ENCODE results near the gene ADGRL3. TPM values are rescaled to one million over a fixed set of nuclear protein-coding genes. Genes with fewer than 3 reads are reported as not detected.

ADGRL3 gene
- polyA plus RNA-seq, 1 experiment = 0.35 TPM

DNA sequence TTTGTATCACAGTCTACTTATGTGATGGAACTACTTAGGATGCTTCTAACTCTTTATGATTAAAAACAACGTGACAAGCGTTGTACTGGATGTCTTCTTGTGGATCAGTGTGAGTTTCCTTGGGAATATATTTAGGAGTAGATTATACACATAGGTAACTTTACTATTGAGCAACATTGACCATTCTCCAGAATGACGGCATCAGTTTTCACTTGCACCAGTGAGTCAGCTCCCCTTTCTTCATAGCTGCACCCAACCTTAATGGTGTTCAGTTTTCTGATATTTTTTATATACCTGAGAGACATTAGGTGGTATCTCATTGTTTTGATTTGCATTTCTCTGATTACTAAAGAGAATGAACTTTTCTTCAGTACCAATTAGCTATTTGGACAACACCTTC is 343.9 kb downstream of the ADGRL3 start:
- POLR2A ChIA-PET = no interaction called here
- H3K4me3 ChIP-seq (ENCODE audit: low read depth, low read length) = no peak overlapping the region
- H3K27ac ChIP-seq (ENCODE audit: low read depth, low read length) = no peak overlapping the region
- no peaks in the 10 kb centered on the region for H3K27me3 ChIP-seq (ENCODE audit: control insufficient read depth, insufficient read depth, low read length)
- H3K9me3 ChIP-seq (ENCODE audit: control insufficient read depth, insufficient read depth, low read length) = no peaks in the 10 kb centered on the region
- CTCF ChIA-PET = no interaction called here
- TF ChIP-seq, protein P1, sequence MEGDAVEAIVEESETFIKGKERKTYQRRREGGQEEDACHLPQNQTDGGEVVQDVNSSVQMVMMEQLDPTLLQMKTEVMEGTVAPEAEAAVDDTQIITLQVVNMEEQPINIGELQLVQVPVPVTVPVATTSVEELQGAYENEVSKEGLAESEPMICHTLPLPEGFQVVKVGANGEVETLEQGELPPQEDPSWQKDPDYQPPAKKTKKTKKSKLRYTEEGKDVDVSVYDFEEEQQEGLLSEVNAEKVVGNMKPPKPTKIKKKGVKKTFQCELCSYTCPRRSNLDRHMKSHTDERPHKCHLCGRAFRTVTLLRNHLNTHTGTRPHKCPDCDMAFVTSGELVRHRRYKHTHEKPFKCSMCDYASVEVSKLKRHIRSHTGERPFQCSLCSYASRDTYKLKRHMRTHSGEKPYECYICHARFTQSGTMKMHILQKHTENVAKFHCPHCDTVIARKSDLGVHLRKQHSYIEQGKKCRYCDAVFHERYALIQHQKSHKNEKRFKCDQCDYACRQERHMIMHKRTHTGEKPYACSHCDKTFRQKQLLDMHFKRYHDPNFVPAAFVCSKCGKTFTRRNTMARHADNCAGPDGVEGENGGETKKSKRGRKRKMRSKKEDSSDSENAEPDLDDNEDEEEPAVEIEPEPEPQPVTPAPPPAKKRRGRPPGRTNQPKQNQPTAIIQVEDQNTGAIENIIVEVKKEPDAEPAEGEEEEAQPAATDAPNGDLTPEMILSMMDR (IDR thresholded peaks at IDR 0.05; ENCODE audit: low read depth, low read length) = no peak
- no peak for DNase-seq (ENCODE audit: low read depth, low spot score)

DNA sequence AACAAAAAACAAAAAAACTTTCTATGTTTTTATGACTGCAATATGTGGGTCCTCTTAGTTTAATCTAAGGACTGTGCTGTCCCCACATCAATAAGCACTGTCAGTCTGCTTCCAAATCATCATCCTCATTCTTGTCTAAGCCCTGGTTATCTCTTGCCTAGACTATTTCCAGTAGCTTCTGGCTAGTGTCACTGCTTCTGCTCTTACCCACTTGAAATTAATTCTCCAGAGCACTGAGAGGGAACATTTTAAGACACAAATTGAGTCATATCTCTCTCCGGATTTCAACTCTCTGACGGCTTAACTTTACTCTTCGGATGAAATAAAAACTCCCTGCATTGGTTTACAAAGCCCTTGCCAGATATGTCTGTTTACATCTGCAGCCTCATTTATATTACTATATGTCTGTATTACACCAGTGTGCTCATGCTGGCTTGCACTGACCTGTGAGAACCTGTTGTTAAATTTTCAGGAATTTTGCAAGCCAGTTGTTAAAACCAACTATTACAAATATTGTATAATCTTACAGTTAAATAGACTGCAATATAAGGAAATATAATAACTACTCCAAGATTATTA is 345.9 kb downstream of the ADGRL3 start:
- no peak for DNase-seq (ENCODE audit: low read depth, low spot score)
- no peaks in the 10 kb centered on the region for H3K9me3 ChIP-seq (ENCODE audit: control insufficient read depth, insufficient read depth, low read length)
- no peak overlapping the region for H3K27ac ChIP-seq (ENCODE audit: low read depth, low read length)
- TF ChIP-seq, protein P1 (IDR thresholded peaks at IDR 0.05; ENCODE audit: low read depth, low read length) = no peak
- ChIA-PET CTCF (no interaction called here), POLR2A (interaction anchor here (0.6 kb wide), 1 partner anchor 16 kb away, joined by 7 read pairs; no protein-coding TSS in a partner anchor)
- no peak overlapping the region for H3K4me3 ChIP-seq (ENCODE audit: low read depth, low read length)
- H3K27me3 ChIP-seq (ENCODE audit: control insufficient read depth, insufficient read depth, low read length) = no peaks in the 10 kb centered on the region

DNA sequence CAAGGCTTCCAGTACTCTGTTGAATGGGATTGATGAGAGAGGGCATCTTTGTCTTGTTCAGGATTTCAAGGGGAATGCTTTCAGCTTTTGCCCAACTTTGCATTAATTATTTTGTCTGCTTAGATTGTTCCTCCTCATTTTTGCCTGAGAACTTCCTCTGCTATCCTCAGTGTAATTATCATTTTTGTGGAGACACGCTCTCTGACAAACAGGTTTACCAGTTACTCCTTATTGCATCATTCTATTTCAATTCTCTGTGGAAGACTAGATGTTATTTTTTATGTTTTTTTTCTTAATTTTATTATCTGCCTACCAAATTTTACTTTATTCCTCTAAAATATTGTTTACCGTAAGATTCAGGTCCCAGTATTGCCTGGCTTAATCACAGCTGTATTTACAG is 349.2 kb downstream of the ADGRL3 start:
- no peaks in the 10 kb centered on the region for H3K27me3 ChIP-seq (ENCODE audit: control insufficient read depth, insufficient read depth, low read length)
- ChIA-PET CTCF (no interaction called here), POLR2A (no interaction called here)
- H3K27ac ChIP-seq (ENCODE audit: low read depth, low read length) = no peak overlapping the region
- TF ChIP-seq, protein P1 (IDR thresholded peaks at IDR 0.05; ENCODE audit: low read depth, low read length) = no peak
- no peak for DNase-seq (ENCODE audit: low read depth, low spot score)
- no peaks in the 10 kb centered on the region for H3K9me3 ChIP-seq (ENCODE audit: control insufficient read depth, insufficient read depth, low read length)
- H3K4me3 ChIP-seq (ENCODE audit: low read depth, low read length) = no peak overlapping the region

DNA sequence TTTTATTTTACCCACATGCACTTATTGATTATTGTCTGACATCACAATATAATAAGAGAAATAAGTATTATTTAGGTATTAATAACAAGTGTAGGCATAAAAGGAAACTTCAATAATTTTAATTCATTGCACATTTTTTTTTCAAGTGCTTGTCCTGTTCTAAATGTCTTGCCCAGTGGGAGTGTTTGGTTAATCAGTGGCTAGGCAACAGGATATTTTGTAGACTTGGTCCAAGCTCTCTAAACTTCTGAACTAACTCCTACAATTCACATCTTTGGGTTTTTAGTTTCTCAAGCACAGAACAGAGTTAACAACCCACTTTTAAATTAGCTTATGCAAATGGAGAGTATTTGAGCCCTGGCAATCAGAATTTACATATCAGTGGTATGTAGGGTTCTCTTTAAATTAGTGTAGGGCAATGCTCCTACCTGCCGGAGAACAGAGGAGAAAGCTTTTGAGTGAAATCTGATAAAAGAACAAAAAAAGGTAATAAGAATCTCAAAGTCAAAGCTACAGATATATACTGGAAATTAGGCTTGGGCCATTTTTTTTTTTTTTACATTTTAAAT is 353.5 kb downstream of the ADGRL3 start:
- TF ChIP-seq, protein P1 (IDR thresholded peaks at IDR 0.05; ENCODE audit: low read depth, low read length) = no peak
- Histone ChIP-seq H3K4me3 (ENCODE audit: low read depth, low read length) (no peak overlapping the region), H3K27me3 (ENCODE audit: control insufficient read depth, insufficient read depth, low read length) (no peaks in the 10 kb centered on the region), H3K9me3 (ENCODE audit: control insufficient read depth, insufficient read depth, low read length) (no peaks in the 10 kb centered on the region), H3K27ac (ENCODE audit: low read depth, low read length) (no peak overlapping the region)
- CTCF ChIA-PET = no interaction called here
- POLR2A ChIA-PET = no interaction called here
- no peak for DNase-seq (ENCODE audit: low read depth, low spot score)

DNA sequence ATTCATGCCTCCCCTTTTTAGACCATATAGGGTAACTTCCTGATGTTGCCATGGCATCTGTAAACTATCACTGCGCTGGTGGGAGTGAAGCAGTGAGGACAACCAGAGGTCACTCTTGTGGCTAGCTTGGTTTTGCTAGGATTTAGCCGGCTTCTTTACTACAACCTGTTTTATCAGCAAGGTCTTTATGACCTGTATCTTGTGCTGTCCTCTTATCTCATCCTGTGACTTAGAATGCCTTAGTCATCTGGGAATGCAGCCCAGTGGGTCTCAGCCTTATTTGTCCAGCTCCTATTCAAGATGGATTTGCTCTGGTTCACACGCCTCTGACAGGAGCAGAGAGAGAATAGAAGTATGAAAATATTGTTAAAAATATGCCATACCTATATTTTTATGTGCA is 355.7 kb downstream of the ADGRL3 start:
- DNase-seq (ENCODE audit: low read depth, low spot score) = no peak
- no peak overlapping the region for H3K4me3 ChIP-seq (ENCODE audit: low read depth, low read length)
- POLR2A ChIA-PET = no interaction called here

More for the DNA sequence above, 355.7 kb downstream of the ADGRL3 start:
- TF ChIP-seq, protein P1 (IDR thresholded peaks at IDR 0.05; ENCODE audit: low read depth, low read length) = no peak
- H3K27ac ChIP-seq (ENCODE audit: low read depth, low read length) = no peak overlapping the region
- no peaks in the 10 kb centered on the region for H3K9me3 ChIP-seq (ENCODE audit: control insufficient read depth, insufficient read depth, low read length)
- no peaks in the 10 kb centered on the region for H3K27me3 ChIP-seq (ENCODE audit: control insufficient read depth, insufficient read depth, low read length)
- CTCF ChIA-PET = no interaction called here
